Fibroblast of the aortic adventitia (primary cell): Measurements from ENCODE around the gene LGMN. TPM values are rescaled to one million over a fixed set of nuclear protein-coding genes. Genes with fewer than 3 reads are reported as not detected.

Experiments
- DNase-seq: peaks from one replicate; pipeline ENCODE4 v3.0.0-alpha.2; 2010; ENCODE audit warnings: low read depth
- H3K4me3 ChIP-seq: 2 replicates; pipeline ENCODE4 v1.5.1; 2011; ENCODE audit warnings: low read depth, mild to moderate bottlenecking, control low read depth, low read length, moderate library complexity
- total RNA-seq: library from RNA; depleted of rRNA; stranded (reverse); fragments of >200 nt; gene quantifications from 2 replicates; pipeline ENCODE4 v1.2.3, GENCODE V29; 2012; ENCODE audit warnings: low replicate concordance
- TF ChIP-seq, protein P1 (sequence below): IDR thresholded peaks from 2 replicates; pipeline ENCODE4 v1.5.1; 2011; ENCODE audit warnings: mild to moderate bottlenecking, low read length, control low read depth, inconsistent platforms; ENCODE audit not compliant: insufficient read depth

LGMN gene
- total RNA-seq, 1 donor = 28.6 TPM

DNA sequence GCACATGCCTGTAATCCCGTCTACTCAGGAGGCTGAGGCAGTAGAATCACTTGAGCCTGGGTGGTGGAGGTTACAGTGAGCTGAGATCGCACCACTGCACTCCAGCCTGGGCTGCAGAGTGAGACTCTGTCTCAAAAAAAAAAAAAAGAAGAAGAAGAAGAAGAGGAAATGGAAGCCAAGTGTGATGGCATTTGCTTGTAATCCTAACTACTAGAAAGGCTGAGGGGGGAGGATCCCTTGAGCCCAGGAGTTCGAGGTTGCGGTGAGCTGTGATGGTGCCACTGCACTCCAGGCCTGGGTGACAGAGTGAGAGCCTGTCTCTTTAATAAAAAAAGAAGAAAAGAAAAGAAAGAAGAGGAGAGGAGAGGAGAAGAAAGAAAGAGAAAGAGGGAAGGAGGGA lies 52.1 kb downstream of the LGMN start:
- no peak for DNase-seq
- TF ChIP-seq, protein P1, sequence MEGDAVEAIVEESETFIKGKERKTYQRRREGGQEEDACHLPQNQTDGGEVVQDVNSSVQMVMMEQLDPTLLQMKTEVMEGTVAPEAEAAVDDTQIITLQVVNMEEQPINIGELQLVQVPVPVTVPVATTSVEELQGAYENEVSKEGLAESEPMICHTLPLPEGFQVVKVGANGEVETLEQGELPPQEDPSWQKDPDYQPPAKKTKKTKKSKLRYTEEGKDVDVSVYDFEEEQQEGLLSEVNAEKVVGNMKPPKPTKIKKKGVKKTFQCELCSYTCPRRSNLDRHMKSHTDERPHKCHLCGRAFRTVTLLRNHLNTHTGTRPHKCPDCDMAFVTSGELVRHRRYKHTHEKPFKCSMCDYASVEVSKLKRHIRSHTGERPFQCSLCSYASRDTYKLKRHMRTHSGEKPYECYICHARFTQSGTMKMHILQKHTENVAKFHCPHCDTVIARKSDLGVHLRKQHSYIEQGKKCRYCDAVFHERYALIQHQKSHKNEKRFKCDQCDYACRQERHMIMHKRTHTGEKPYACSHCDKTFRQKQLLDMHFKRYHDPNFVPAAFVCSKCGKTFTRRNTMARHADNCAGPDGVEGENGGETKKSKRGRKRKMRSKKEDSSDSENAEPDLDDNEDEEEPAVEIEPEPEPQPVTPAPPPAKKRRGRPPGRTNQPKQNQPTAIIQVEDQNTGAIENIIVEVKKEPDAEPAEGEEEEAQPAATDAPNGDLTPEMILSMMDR = no peak

DNA sequence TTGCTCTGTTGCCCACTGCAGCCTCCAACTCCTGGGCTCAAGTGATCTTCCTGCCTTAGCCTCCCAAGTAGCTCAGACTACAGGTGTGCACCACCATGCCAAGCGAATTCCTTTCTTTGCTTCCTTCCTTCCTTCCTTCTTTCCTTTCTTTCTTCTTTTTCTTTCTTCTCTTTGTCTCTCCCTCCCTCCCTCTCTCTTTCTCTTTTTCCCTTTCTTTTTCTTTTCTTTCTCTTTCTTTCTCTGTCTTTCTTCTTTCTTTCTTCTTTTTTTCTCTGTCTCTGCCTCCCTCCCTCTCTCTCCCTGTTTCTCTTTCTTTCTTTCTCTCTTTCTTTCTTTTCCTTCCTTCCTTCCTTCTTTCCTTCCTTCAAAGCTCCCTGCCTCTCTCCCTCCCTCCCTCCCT lies 52.9 kb downstream of the LGMN start:
- H3K4me3 ChIP-seq = no peak overlapping the region
- DNase-seq = no peak
- TF ChIP-seq, protein P1 = no peak

More for the DNA sequence above, 52.1 kb downstream of the LGMN start:
- no peak overlapping the region for H3K4me3 ChIP-seq

DNA sequence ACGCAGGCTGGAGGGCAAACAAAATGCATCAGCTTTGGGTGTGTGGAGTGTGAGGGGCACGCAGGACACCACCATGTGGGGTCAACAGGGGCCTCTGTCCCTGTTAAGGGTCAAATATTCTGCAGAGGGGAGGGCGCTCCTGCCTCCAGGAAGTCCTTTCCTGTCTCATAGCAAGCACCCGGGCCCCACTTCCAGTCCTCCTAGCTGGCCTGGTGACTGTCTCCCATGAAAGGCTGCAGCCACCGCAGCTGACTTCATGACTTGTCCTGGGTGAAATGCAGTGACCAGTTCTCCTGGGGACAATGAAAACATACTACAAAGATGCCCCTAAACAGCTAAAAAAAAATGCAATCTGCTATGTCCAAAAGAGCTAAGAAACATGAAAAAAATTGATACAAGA lies 53.6 kb downstream of the LGMN start:
- TF ChIP-seq, protein P1 = no peak
- DNase-seq = no peak
- no peak overlapping the region for H3K4me3 ChIP-seq

DNA sequence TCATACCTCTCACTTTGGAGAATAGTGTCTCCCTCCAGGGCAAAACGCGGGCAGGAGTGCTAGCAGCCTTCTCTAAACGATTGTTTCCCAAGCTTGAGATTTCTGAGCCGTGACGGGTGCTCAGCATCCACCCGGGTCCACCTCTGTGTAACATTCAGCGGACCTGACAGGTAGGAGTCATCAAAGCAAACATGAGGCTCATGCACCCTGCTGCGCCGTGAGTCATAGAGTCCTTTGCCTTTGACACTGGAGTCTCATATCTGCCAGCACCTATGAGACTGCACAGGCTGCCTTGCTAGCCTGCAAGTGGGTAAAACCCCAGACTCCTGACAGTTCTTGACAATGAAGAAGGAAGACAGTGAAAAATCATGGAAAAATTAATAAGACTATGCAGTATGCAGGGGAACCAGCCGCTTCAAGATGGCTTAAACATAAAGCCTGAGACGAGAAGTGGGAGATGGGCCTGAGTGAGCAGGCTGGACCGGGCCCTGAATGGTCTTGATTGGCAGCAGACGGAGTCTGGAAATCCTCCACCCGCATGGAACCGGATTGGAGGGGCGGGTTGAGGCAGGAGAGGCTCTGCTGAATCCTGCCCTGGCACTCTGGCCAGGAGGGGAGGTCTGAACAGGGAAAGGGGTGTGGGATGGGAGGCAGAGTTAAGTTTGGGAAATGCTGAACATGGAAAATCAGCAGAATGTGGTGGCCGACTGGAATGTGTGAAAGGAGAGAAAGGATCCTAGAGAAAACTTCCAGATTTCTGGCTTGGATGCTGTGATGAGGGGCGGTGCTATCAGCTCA lies 54.2 kb downstream of the LGMN start:
- peak; percentile 10 for DNase-seq
- TF ChIP-seq, protein P1 = no peak
- no peak overlapping the region for H3K4me3 ChIP-seq

DNA sequence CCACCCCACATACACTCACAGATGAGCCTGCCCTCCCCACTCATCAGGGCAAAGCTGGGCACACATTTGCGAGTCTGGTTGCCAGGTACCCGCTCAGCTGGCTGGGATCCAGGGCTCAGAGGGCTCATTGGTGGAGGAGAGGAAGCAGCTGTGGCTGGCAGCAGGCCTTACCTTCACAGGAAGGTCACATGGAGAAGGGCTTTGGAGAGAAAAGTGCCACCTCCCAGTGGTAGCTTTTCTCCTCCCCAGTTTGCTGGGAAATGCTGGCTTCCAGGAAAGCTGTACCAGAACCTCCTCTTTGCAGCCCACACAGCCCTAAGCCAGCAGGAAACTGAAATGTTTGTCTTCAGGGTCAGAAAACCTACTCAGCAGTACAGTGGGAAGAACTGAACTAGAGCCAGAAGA lies 55.6 kb downstream of the LGMN start:
- no peak overlapping the region for H3K4me3 ChIP-seq
- DNase-seq = peak; percentile 63
- TF ChIP-seq, protein P1 = no peak

DNA sequence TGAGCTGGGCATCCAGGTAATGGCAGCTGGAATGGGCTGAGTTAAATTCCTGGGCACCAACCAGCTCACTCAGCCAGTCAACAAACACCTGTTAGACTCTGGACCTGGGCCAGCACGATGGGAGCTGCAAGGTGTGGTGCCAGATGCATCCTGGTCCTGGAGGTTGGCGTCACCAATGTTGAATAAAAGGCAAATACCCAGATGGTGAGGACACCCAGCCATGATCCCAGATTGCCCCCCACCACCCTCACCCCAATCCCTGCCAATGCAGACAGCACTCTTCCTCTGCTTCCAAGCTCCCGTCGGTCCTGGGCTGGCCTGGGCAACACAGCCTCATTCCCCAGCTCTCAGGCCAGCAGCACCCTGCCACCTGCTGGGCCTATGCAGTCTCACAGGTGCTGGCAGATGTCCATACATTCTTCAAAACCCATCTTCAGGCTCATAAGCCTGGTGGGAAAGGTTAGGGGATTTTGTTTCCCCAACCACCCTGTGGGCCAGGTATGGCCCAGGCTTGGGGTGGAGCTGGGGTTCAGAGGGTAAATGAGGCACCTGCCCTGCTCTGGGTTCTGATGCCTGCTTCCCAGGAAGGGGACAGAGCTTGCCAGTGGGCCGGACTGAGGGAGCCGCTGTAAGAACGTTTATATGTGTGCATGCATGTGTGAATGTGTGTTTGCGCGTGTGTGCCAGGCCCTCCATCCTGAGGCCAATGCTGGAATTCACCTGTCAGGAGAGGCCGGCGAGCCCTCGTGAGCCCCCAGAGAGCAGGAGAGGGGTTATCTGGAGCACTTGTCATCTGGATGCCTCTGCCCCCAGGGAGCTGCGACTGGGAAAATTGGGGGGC lies 58.0 kb downstream of the LGMN start:
- DNase-seq = peak; percentile 58
- TF ChIP-seq, protein P1 = peak; percentile 61

More for the DNA sequence above, 58.0 kb downstream of the LGMN start:
- no peak overlapping the region for H3K4me3 ChIP-seq
